ENCODE data around the gene GPSM1.

DNA sequence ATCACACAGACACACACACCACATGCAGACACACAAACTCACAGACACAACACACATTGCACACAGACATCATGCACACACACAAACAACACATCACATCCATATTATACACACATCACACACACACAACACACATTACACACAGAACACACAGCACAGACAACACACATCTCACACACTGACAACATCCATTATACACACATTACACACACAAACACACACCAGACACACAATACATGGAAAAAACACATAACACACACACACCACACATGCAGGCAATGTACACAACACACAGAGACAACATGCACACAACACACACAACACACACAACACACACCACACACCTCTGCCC is 18.7 kb upstream of the GPSM1 start:
- TF ChIP-seq, protein P1, sequence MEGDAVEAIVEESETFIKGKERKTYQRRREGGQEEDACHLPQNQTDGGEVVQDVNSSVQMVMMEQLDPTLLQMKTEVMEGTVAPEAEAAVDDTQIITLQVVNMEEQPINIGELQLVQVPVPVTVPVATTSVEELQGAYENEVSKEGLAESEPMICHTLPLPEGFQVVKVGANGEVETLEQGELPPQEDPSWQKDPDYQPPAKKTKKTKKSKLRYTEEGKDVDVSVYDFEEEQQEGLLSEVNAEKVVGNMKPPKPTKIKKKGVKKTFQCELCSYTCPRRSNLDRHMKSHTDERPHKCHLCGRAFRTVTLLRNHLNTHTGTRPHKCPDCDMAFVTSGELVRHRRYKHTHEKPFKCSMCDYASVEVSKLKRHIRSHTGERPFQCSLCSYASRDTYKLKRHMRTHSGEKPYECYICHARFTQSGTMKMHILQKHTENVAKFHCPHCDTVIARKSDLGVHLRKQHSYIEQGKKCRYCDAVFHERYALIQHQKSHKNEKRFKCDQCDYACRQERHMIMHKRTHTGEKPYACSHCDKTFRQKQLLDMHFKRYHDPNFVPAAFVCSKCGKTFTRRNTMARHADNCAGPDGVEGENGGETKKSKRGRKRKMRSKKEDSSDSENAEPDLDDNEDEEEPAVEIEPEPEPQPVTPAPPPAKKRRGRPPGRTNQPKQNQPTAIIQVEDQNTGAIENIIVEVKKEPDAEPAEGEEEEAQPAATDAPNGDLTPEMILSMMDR (IDR thresholded peaks at IDR 0.05): no peak
- no peak for TF ChIP-seq POLR2A (IDR thresholded peaks at IDR 0.05)
